HK-2 (cell line): ENCODE results near the gene LRRC32.
"Not testable (repeated sequence)": the region's sequence is repeated elsewhere in the genome, so short reads cannot be mapped to it uniquely, and the experiment has no call there.

Experiments used
- DNase-seq: peaks from one replicate; pipeline ENCODE4 v3.0.0-alpha.2; 2018; ENCODE audit not compliant: unreplicated experiment

The LRRC32 gene

DNA sequence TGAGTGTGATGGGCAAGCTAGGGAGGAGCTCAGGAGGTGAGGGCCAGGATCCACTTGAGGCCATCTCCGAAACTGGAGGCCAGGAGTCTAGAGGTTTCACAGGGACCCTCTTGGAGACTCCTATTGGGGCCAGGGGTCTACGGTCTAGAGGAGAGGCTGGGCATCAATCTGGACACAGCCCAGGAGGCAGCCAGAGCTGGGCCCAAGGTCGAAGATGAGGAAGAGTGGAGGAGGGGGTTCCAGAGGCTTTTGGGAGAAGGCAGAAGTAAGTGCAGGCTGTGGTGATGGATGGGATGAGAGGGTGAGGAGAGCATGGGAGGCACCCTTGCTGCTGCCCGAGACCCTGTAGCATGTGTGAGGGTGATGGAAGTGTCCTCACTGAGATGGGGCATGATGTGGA, 56.6 kb downstream of the LRRC32 start:
- no peak for DNase-seq

DNA sequence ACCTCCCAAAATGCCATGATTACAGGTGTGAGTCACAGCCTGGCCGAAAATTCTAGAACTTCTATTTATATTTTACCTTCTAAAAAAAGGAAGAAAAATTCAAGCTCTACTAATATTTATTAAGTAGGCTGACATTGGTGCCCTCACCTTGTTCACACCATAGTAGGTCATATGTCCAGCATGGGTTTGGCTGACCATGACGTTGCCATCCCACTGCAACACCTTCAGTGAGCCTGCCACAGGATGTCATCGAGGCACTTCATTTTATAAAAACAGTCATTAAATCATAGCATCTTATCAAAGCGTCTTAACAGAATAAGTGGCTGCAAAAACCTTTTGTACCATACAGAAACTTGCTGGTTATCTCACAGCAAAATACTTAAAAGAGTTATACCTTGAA, 58.3 kb downstream of the LRRC32 start:
- DNase-seq = no peak

DNA sequence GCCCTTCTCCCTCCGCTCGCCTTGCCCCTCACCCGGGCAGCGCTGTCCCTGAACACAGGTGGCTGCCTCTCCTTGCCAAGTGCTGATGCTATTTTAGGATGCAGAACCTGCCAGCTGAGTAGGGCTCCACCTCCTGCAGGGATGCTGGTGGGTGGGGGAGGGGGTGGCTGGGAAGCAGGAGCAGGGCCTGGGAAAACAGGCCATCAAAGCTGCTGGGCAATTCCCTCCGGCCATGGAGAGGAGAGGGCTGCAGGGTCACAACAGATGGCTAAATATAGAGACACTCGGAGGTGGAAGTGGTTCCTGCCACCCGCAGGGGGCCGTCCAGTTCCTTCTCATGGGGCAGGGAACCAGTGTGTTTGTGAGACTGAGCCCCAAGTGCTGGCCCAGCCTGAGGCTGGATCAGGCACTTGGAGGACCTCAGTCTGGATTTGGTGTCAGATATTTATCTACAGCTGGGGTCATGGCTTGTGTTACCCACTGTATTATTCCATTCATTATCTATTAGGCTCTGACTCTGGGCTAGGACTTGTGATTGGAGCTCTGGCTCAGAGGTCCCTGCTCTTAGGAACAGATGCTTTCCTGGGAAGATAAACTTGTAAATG, 59.6 kb downstream of the LRRC32 start:
- DNase-seq = no peak

DNA sequence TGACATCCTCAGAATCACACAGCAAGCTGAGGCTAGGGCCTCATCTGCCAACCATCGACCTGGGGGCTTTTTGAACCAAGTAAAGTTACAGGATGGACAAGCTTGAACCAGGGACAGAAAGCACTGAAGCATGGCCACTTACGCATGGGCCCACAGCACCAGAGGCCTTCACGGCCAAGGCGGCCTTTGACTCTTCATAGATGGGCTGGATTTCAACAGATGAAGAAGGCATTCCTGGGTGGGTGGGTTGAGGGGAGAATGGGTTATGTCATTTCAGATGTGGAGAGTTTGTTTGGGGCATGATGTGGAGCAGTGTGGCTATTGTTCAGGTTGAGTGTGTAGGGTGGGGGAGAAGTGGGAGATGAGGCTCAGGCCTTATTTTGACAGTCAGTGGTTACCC, 60.2 kb downstream of the LRRC32 start:
- DNase-seq = no peak

DNA sequence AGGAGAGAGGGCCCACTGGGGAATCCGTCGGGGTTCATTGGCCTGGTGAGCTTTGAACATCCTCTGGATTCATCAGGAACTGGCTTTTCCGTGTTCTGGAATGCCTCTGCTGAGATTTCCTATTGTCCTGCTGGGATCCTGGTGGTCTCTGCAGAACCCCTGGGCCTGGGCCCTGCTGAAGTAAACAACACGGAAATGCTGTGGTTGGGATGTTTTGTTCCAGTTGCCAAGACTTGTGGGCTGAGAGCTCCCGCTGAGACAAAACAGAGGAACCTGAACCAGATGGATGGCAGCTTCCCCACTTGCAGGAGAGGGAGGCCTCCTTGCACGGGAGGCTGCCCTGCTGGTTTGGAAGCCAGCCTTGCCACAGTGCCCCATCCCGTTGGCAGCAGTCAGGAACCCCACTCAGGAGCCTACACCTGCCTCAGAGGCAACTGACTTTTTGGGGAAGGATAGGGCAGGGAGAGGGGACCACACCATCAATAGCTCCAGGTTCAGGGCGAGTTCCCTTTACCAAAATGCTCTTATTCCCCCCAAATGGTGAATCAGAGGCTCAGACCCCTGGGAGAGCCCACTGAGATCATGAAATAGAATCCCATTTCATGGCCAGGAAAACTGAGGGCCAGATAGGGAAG, 60.7 kb downstream of the LRRC32 start:
- no peak for DNase-seq

DNA sequence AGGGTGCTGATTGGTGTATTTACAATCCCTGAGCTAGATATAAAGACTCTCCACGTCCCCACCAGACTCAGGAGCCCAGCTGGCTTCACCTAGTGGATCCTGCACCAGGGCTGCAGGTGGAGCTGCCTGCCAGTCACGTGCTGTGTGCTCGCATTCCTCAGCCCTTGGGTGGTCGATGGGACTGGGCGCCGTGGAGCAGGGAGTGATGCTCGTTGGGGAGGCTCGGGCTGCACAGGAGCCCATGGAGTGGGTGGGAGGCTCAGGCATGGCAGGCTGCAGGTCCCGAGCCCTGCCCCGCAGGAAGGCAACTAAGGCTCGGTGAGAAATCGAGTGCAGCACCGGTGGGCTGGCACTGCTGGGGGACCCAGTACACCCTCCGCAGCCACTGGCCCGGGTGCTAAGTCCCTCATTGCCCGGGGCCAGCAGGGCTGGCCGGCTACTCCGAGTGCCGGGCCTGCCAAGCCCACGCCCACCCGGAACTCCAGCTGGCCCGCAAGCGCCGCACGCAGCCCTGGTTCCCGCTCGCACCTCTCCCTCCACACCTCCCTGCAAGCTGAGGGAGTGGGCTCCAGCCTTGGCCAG, 61.6 kb downstream of the LRRC32 start:
- not testable (repeated sequence) for DNase-seq

DNA sequence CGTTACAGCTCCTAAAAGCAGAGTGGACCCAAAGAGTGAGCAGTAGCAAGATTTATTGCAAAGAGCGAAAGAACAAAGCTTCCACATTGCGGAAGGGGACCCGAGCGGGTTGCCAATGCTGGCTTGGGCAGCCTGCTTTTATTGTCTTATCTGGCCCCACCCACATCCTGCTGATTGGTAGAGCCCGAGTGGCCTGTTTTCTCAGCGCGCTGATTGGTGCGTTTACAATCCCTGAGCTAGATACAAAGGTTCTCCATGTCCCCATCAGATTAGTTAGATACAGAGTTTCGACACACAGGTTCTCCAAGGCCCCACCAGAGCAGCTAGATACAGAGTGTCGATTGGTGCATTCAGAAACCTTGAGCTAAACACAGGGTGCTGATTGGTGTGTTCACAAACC, 62.3 kb downstream of the LRRC32 start:
- not testable (repeated sequence) for DNase-seq
